Cardiac fibroblast (primary cell): ENCODE results near the gene TMEM238L.

Experiments
- DNase-seq, 2 donors: peaks; one replicate each; pipeline versions ENCODE4 v3.0.0 to v3.0.0-alpha.2; 2010; ENCODE audit warnings: low read depth in 2 of 2
- H3K4me3 ChIP-seq, 2 donors: replicated peaks in 1 of 2; 1 replicate in 1 of 2; 2 replicates in 1 of 2; pipeline ENCODE4 v1.5.1; 2011; ENCODE audit warnings: low read depth in 2 of 2, low read length in 2 of 2, mild to moderate bottlenecking in 2 of 2, moderate library complexity in 1 of 2
- CTCF ChIP-seq: IDR thresholded peaks from one replicate; pipeline ENCODE4 v1.5.1; 2011; ENCODE audit warnings: low read depth, mild to moderate bottlenecking, low read length, inconsistent platforms

The TMEM238L gene

GRCh38 chr17:10806545-10807262, 2.8 kb upstream of the TMEM238L start:
- no peak for TF ChIP-seq CTCF
- no peak overlapping the region for H3K4me3 ChIP-seq
- DNase-seq = no peak

- no peak for DNase-seq
- no peak overlapping the region for H3K4me3 ChIP-seq
- no peak for TF ChIP-seq CTCF
Observed at GRCh38 chr17:10805911-10806310, 2.0 kb upstream of the TMEM238L start.

- no peak for DNase-seq
- no peak overlapping the region for H3K4me3 ChIP-seq
- TF ChIP-seq CTCF = no peak
Observed at GRCh38 chr17:10804546-10804945, 647 bp upstream of the TMEM238L start.

DNA sequence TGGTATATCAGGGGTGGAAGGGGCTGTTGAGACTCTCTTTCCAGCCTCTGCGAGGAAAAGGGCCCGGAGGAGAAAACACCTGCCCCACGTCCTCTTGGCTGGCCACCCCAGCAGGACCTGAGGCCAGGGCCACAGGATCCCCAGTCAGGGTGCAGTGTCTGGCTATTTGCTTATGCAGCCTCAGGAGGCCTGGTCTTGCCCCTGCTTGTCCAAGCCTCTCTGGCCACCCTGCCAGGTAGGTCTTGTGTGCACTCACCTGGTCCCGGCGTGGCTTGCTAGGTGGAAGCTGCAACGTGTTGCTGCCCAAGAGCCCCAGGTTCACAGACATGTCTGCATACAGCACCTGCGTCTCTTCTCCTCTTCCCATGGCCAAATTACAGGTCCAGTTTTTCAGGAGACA, 549 bp downstream of the TMEM238L start:
- H3K4me3 ChIP-seq = no peak overlapping the region
- TF ChIP-seq CTCF = no peak
- DNase-seq = no peak

DNA sequence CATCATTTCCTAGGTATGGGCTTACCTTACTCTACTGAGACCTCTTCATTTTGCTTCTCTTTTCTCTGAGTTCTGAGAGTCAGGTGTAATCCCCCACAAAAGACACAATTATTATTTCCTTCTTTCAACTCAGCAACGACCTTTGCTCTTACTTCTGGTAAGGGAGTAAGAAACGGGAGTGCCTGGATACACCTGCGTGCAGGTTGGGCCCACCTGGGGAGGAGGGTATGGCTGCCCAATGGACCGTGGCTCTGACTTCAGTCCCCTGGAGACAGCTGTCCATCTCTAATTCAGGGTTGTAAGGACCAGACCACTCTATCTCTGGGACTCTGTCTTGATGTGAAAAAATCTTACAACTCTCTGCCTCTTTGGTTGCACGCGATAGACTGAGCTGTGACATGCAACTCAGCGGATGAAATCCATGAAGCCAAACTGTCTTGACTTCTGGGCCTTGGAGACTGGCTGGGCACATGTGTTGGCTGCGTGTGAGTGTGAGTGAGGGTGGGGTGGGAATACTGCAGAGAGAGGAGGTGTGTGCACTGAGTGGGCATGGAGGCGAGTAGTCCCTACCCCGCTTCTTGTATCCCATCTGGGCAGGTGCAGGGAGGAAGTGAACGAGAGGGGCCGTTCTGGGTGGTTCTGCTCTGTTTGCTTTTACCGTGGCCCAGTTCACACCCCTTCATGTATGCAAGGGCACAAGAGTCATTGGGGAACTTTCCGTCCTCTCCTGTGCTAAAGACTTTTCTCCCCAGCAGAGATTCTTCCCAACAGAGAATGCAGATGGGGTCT, 1.2 kb downstream of the TMEM238L start:
- no peak for TF ChIP-seq CTCF
- H3K4me3 ChIP-seq = no peak overlapping the region
- no peak for DNase-seq

- H3K4me3 ChIP-seq = no peak overlapping the region
- no peak for TF ChIP-seq CTCF
- no peak for DNase-seq
Observed at GRCh38 chr17:10799407-10799806, 4.5 kb downstream of the TMEM238L start.
